OCI-LY3 (cell line): Measurements from ENCODE around the gene SPEN.

Source experiments
- H2AFZ ChIP-seq: fragments of 200-600, 300-600 bp; shearing (Covaris generic); 2 replicates; pipeline ENCODE4 v1.6.0; 2014; ENCODE audit warnings: antibody characterized with exemption, low read depth, low read length
- H3K27ac ChIP-seq: fragments of 200-600, 300-600 bp; sonication (generic); 2 replicates; pipeline ENCODE4 v1.5.1; 2014; ENCODE audit warnings: mild to moderate bottlenecking, low read length, moderate library complexity, mixed read lengths
- H3K27me3 ChIP-seq: fragments of 200-600, 300-600 bp; sonication (generic); 2 replicates; pipeline ENCODE4 v1.6.1; 2014; ENCODE audit warnings: low read depth, low read length, mixed read lengths
- H3K36me3 ChIP-seq: fragments of 200-600, 300-600 bp; sonication (generic); replicated peaks from 2 replicates; pipeline ENCODE3; 2014; ENCODE audit warnings: low read depth, low read length, mixed read lengths
- H3K4me1 ChIP-seq: fragments of 300-600, 200-600 bp; sonication (generic); 2 replicates; pipeline ENCODE4 v1.6.1; 2014; ENCODE audit warnings: low read length, mixed read lengths
- H3K4me2 ChIP-seq: fragments of 200-600, 300-600 bp; sonication (generic); 2 replicates; pipeline ENCODE4 v1.6.1; 2014; ENCODE audit warnings: low read length, mixed read lengths
- H3K4me3 ChIP-seq: fragments of 300-600, 200-600 bp; sonication (generic); 2 replicates; pipeline ENCODE4 v1.5.1; 2014; ENCODE audit warnings: antibody characterized with exemption, mild to moderate bottlenecking, low read length, moderate library complexity
- H3K79me2 ChIP-seq: fragments of 300-600, 200-600 bp; shearing (Covaris generic); 2 replicates; pipeline ENCODE4 v1.6.1; 2014; ENCODE audit warnings: mild to moderate bottlenecking, low read length, mixed read lengths
- H3K9ac ChIP-seq: fragments of 300-600, 200-600 bp; shearing (Covaris generic); 2 replicates; pipeline ENCODE4 v1.6.0; 2014; ENCODE audit warnings: mild to moderate bottlenecking, low read length, moderate library complexity
- H3K9me3 ChIP-seq: fragments of 200-600, 300-600 bp; shearing (Covaris generic); 2 replicates; pipeline ENCODE4 v1.6.1; 2014; ENCODE audit warnings: low read length, mixed read lengths; ENCODE audit not compliant: insufficient read depth
- H4K20me1 ChIP-seq: fragments of 200-600, 300-600 bp; sonication (generic); 2 replicates; pipeline ENCODE4 v1.6.1; 2016; ENCODE audit warnings: low read length, mixed read lengths; ENCODE audit not compliant: insufficient read depth
- CTCF ChIP-seq: fragments of 200-600, 300-600 bp; sonication (generic); IDR thresholded peaks from 2 replicates; pipeline ENCODE4 v1.5.1; 2014; ENCODE audit warnings: antibody characterized with exemption, low read length, low read depth
- EZH2phosphoT487 ChIP-seq: fragments of 200-600 bp; shearing (Covaris generic); IDR thresholded peaks from 2 replicates; pipeline ENCODE4 v1.6.1; 2018; ENCODE audit warnings: antibody characterized with exemption, mixed run types, low read depth

SPEN gene

GRCh38 chr1:15963363-15963967, 116.0 kb downstream of the SPEN start:
- no peak overlapping the region for H2AFZ ChIP-seq
- peaks cover 9% of the 10 kb centered on the region for H3K36me3 ChIP-seq
- peaks cover 22% of the 10 kb centered on the region for H3K79me2 ChIP-seq
- no peaks in the 10 kb centered on the region for H3K9me3 ChIP-seq
- H4K20me1 ChIP-seq, result no peaks in the 10 kb centered on the region
- peaks cover 70% of the 10 kb centered on the region for H3K4me1 ChIP-seq
- H3K4me3 ChIP-seq, result peak overlapping the region; percentile 56
- H3K4me2 ChIP-seq, result peak overlapping the region; percentile 81
- H3K27me3 ChIP-seq, result no peaks in the 10 kb centered on the region
- TF ChIP-seq EZH2phosphoT487 (no peak), CTCF (no peak)
- H3K9ac ChIP-seq, result peak overlapping the region; percentile 50
- peak overlapping the region; percentile 96 for H3K27ac ChIP-seq

- H4K20me1 ChIP-seq, result no peaks in the 10 kb centered on the region
- no peak overlapping the region for H2AFZ ChIP-seq
- H3K4me3 ChIP-seq, result peak overlapping the region; percentile 56
- peak overlapping the region; percentile 96 for H3K27ac ChIP-seq
- TF ChIP-seq EZH2phosphoT487, result no peak
- no peak for TF ChIP-seq CTCF
- no peaks in the 10 kb centered on the region for H3K27me3 ChIP-seq
- H3K4me1 ChIP-seq, result peaks cover 70% of the 10 kb centered on the region
- H3K4me2 ChIP-seq, result peak overlapping the region; percentile 81
- H3K79me2 ChIP-seq, result peaks cover 22% of the 10 kb centered on the region
- peak overlapping the region; percentile 50 for H3K9ac ChIP-seq
- peaks cover 15% of the 10 kb centered on the region for H3K36me3 ChIP-seq
- no peaks in the 10 kb centered on the region for H3K9me3 ChIP-seq
Measured at GRCh38 chr1:15963968-15964648, 116.6 kb downstream of the SPEN start.

GRCh38 chr1:15965228-15965767, 117.8 kb downstream of the SPEN start:
- peaks cover 22% of the 10 kb centered on the region for H3K36me3 ChIP-seq
- no peaks in the 10 kb centered on the region for H3K27me3 ChIP-seq
- peaks cover 22% of the 10 kb centered on the region for H3K79me2 ChIP-seq
- no peak for TF ChIP-seq CTCF
- TF ChIP-seq EZH2phosphoT487, result no peak
- peak overlapping the region; percentile 96 for H3K27ac ChIP-seq
- H3K9me3 ChIP-seq, result no peaks in the 10 kb centered on the region
- H4K20me1 ChIP-seq, result no peaks in the 10 kb centered on the region
- peak overlapping the region; percentile 55 for H3K4me3 ChIP-seq
- peak overlapping the region; percentile 72 for H3K4me2 ChIP-seq
- peak overlapping the region; percentile 69 for H3K9ac ChIP-seq
- H2AFZ ChIP-seq, result no peak overlapping the region
- H3K4me1 ChIP-seq, result peaks cover 62% of the 10 kb centered on the region

- Histone ChIP-seq H3K9me3 (no peaks in the 10 kb centered on the region), H3K27ac (peak overlapping the region; percentile 96), H3K79me2 (peaks cover 22% of the 10 kb centered on the region), H3K27me3 (no peaks in the 10 kb centered on the region), H4K20me1 (no peaks in the 10 kb centered on the region), H3K9ac (peak overlapping the region; percentile 69), H2AFZ (no peak overlapping the region), H3K4me2 (peak overlapping the region; percentile 72), H3K36me3 (peaks cover 22% of the 10 kb centered on the region), H3K4me1 (peaks cover 58% of the 10 kb centered on the region), H3K4me3 (peak overlapping the region; percentile 55)
- TF ChIP-seq EZH2phosphoT487, result no peak
- no peak for TF ChIP-seq CTCF
Measured at GRCh38 chr1:15966081-15966955, 118.8 kb downstream of the SPEN start.
